Middle frontal gyrus (tissue), 1 donor: Measurements from ENCODE around the gene KL.

Source experiments
- DNase-seq: peaks from one replicate; pipeline ENCODE4 v3.0.0-alpha.2; 2015; ENCODE audit warnings: low spot score; ENCODE audit errors: extremely low spot score

The KL gene

GRCh38 chr13:33110713-33111413 lies 94.6 kb downstream of the KL start:
- no peak for DNase-seq

DNA sequence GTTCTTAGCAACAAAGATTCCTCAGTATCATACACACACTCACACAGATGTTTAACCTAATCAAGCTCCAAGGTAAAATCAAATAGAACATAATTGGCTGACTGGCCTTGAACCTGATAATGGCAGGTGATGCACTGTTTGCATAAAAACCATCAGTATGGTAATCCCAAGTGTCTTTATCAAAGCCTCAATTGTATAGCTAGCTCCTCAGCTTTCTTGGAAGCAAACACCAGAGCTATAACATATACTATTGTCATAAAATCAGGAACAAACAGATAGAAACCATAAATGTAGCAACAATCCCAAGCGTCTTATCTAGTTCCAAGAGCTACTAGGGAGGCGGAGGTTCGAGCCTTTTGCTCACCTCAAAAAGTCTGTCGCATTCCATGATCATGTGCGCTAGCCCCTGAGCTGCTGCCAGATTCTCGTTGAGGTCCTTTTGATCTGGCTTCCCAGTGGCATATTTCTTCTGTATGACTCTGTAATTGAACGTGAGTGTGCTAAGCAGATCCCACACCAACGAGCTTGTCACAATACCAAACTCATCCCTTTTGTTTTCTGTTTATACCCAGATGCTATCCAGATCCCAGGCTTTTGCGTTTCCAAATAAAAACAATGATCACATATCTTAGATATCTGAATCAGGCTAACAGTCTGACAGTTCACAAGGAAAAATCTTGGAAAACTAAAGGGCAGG lies 95.3 kb downstream of the KL start:
- DNase-seq, result no peak

DNA sequence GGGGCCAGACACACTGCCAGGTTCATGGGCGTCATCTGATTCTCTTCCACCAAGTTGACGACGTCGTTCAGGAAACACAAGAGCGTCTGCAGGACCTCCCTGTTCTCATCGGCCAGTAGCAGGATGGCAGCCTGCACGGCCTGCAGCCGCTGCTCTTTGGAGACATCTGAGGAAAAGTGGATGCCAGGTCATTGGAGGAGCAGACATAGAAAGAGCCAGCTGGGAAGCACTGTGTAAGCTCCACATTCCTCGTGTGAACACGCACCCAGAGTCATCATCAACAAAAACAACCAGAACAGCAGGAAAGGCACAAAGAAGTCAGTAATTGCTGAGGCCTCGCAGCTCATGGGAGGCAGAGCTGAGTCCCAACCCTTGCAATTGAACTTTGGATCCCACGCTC lies 96.5 kb downstream of the KL start:
- no peak for DNase-seq

DNA sequence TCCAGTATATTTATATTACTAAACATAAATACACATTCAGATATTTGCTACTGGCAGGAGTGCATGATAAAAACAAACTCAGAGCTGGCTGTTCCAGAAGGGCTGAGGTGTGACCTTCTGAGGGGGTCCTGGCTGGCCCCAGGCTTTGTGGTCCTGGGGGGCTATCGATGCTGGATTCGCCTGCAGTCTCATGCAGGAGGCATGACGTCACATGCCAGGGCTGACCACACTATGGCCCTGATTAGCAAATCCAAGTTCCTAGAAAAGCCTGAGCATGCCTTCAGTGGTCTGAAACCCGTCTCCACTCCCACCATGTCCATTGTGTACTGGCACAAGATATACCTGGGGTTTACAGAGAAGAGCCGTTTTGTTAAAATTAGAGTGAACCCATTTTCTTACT lies 97.9 kb downstream of the KL start:
- DNase-seq, result no peak

GRCh38 chr13:33115274-33115673 lies 99.1 kb downstream of the KL start:
- no peak for DNase-seq
